Activated naive CD4-positive, alpha-beta T cell treated with Interleukin-2 at 50 U/mL for 16 hours (primary cell): Measurements from ENCODE around the gene KDF1.
"Not testable (repeated sequence)": the region's sequence is repeated elsewhere in the genome, so short reads cannot be mapped to it uniquely, and the experiment has no call there.

Source experiments
- DNase-seq: peaks from one replicate; pipeline ENCODE4 v3.0.0-alpha.2; 2020

The KDF1 gene

DNA sequence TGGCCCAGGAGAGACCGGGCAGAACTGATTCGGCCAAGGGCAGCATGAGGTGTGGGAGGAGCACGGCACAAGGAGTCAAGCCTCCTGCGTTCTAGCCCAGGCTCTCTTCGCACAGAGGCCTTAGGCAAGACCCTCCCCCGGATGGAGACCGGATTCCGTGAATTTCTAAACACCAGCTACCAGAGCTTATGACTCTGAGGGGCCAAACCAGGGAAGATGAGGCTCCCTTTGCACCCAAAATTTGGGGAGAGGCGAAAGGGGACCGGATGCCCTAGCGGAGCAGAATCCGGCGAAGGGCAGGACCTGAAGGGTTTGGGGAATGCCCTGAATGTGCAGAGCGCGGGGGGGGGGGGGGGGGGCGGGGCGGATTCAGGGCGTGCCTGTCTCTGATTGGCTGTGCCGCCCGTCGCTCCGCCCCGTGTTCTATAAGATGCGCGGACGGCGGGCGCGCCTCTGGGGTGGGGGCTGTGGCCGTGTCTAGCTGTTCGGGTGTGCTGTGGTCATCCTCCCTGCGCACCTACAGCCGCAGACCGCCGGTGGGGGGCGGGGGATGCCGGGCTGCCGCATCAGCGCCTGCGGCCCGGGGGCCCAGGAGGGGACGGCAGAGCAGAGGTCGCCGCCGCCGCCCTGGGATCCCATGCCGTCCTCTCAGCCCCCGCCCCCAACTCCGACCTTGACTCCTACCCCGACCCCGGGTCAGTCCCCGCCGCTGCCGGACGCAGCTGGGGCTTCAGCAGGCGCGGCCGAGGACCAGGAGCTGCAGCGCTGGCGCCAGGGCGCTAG, 33.2 kb upstream of the KDF1 start, which contains the start of gene TRNP1:
TSS of gene TRNP1 (plus strand) at position 456 of the 783 bp plus-strand sequence. CDS start at position 551, 95 bp downstream.
- peak; percentile 75 for DNase-seq

DNA sequence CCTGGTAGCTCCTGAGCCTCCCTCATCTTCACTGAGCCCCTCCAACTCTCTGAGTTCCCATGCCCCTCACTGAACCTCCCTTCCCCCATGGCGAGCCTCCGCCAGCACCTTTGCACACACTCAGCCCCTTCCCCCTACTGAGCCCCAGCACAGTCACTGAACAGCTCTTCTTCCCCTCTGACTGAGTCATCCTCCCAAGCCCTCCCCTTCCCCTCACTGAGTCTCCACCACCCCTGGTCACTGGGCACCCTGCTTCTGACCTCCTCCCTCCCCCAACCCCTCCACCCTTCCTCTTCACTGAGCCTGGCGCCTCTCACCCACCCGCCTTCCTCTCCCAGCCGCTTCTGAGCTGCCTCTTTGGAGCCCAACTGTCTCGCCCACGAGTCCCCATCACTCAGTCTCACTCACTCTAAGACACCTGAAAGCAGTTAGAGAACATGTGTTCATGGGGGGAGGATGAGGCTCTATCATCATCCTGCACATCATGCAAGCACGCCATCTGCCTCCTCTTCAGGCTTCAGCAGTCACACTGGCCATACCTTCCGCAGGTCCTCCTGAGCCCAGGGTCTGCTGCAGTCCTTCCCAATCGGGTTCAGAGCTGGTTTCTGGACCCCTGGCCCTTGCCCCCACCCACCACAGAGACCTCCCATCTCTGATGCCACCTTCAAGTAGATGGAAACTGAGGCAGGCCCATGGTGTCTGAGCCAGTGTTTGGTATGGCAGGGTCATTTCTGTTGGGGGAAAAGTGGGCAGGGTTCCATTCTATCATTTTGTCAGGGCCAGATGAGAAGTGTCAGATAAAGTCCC, 31.2 kb upstream of the KDF1 start:
- DNase-seq, result no peak

DNA sequence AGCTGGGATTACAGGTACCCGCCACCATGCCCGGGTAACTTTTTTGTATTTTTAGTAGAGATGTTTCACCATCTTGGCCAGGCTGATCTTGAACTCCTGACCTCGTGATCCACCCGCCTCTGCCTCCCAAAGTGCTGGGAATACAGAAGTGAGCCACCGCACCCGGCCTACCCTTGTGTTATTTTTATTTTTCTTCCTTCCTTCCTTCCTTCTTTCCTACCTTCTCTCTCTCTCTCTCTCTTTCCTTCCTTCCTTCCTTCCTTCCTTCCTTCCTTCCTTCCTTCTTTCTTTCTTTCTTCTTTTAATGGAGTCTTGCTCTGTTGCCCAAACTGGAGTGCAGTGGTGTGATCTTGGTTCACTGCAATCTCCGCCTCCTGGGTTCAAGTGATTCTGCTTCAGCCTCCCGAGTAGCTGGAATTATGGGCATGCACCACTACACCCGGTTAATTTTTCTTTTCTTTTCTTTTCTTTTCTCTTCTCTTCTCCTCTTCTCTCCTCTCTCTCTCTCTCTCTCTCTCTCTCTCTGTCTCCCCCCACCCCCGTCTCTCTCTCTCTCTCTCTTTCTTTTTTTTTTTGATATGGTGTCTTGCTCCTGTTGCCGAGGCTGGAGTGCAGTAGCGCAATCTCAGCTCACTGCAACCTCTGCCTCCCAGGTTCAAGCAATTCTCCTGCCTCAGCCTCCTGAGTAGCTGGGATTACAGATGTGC, 29.3 kb upstream of the KDF1 start:
- DNase-seq, result not testable (repeated sequence)

DNA sequence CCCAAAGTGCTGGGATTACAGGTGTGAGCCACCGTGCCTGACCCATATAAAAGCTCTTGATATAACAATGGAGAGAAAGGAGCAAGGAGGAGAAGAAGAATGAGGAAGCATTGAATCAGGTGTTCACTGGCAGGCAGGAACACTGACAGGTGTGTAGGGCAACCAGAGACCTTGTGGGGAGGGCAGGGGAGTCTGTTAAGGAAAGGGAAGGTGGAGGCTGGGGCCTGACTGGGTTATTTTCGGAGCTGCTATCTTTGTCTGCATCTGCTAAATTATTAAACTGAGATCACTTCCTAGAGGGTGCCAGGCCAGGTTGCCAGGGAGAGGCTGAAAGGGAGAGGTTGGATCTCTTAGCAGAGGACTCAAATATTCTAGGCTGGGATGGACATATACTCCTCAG, 26.4 kb upstream of the KDF1 start:
- no peak for DNase-seq

DNA sequence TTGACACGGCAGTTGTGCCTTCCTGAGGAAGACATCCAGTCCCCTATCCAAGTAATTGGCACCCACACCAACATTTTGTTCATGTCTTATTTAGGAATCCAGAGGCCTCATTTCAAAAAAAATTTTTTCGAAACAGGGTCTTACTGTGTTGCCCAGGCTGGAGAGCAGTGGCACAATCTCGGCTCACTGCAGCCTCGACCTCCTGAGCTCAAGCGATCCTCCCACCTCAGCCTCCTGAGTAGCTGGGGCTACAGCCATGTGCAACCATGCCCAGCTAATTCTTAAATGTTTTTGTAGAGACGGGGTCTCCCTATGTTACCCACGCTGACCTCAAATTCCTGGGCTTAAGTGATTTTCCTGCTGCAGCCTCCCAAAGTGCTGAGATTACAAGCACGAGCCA, 24.0 kb upstream of the KDF1 start:
- no peak for DNase-seq

DNA sequence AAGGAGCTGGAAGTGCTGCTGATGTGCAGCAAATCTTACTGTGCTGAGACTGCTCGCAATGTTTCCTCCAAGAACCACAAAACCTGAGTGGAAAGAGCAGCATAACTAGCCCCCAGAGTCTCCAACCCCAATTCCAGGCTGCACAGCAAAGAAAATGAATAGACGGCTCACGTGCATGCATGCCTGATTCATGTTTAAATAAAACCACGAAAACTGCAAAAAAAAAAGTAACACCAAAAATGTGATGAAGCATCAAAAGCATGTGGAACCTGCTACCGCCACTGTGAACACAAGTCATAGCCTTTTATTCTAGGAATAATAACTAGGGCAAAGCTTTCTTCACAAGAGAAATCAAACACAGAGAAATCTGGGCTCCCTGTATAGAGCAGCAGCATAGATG, 23.6 kb upstream of the KDF1 start:
- DNase-seq, result no peak

DNA sequence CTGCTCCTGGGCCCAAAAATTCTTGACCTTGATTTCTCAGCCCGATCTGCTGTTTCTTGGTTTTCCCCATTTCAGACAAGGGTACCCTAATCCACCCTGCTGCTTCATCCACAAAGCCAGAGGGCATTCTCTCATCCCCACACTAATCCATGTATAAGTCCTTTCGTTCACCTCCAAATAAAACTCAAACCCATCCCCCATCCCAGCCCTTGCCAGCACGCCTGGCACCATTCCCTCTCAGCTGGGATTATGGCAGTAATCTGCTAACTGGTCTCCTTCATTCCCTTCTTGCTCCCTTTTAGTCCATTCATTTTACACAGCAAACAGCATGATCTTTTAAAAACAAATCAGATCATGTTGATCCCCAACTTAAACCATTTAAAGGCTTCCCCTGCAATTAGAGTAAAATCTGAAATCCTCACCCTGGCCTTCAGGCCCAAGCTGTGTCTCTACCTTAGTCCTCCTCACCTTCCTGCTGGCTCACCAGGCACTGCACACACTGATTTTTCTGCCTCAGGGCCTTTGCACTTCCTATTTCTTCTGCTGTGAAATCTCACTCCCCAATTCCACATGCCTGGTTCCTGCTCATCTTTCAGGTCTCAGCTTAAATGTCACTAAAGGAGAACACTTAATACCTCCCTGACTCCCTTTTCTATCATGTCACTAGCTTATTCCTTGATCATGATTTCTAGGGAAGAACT, 21.0 kb upstream of the KDF1 start:
- DNase-seq, result no peak

DNA sequence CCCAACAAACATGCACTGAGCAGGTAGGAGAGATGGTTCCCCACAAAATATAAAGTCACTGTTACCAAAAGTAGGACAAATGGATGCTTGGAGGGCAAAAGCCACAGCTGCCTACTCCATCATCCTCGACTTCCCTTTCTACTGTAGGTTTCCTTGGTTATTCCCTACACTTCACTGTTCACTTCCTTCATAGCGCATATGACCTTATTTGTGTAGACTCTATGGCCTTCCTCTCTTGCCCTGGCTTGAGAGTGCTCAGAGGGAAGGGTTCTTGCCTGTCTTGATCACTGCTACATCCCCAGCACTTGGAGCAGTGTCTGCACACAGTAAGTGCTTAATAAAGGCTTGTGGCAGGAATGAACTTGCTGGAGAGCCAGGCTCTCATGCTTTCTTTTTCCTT, 18.6 kb upstream of the KDF1 start:
- DNase-seq, result no peak

DNA sequence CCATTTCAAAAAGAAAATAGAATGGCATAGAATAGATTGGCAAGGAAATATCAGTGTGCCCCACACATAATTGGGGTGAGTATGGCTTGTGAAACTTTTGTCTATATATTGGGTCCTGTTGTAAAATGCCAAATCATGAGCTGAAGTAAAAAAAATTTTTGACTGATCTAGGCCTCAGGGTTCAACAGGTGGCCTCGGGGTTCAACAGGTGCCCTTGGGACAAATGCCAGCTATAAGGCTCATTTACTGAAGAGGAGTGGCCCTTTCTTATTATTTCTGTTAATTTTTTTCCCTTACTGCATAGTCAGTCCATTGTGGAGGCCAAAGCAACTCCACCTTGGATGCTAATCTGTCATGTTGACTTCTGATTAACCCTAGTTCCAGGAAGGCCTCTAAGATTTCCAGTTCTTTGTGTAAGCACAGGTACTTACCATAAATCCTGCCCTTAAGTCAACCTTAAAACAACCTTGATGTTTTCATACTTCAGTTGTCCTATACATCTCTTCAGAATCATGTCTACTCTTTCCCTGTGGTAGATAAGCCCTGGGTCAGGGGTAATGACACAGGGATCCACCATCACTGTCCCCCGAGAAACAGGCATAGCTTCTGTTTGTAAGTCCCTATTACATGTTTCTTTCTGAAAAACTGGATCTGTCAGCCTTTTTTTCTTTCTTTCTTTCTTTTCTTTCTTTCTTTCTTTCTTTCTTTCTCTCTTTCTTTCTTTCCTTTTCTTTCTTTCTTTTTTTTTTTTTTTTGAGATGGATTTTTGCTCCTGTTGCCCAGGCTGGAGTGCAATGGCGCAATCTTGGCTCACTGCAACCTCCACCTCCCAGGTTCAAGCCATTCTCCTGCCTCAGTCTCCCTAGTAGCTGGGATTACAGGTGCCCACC, 16.6 kb upstream of the KDF1 start:
- DNase-seq, result no peak

DNA sequence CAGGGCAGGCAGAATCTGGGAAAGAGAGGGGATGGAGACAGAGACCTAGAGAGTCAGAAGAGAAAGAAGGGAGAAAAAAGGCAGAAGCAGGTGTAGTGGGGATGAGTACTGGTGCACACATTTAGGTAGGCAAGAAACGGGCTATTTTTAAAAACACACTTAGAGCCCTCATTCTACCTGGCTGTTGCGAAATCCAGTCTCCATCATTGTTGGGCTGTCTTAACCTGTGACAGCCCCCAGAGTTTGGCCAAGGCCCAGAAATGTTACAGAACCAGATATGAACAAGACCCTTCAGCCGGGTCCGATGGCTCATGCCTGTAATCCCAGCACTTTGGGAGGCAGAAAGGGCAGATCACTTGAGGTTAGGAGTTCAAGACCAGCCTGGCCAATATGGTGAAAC, 12.6 kb upstream of the KDF1 start:
- DNase-seq, result no peak

DNA sequence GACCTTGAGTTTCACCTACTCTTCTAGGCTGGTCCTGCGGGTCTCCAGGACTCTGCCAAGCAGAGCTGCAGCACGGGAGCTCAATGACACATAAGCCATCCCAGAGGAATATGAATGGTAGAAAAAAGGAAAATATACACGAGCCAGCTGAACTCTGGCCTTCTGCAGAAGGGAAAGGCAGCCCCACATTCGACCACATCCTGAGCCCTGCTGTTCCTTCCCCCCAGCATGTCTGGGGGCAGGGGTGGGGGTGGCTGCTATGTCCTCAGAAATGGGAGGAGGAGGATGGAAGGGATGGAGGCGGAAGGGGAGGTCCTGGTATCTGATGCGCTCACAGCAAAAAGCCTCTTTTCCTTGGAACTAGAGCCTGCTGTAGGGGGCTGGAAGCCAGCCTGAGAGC, 12.1 kb upstream of the KDF1 start:
- no peak for DNase-seq

DNA sequence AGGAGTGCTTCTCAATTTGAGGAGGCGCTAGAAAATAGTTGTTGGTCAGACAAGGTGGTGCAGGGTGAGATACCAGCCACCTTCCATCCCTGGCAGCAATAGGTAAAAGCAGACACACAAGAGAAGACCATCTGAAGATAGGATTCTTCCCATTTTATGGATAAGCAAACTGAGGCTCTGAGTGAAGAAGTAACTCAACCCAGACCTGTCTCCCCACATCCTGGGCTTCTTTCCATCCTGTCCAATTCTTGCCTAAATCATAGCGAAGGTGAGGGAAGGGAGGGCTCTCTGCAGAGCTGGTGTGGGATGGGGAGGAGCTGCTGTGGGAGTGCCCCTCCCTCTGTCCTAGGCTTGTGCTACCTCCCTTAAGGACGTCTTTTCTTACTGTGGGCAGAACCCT, 11.3 kb upstream of the KDF1 start:
- DNase-seq, result no peak

DNA sequence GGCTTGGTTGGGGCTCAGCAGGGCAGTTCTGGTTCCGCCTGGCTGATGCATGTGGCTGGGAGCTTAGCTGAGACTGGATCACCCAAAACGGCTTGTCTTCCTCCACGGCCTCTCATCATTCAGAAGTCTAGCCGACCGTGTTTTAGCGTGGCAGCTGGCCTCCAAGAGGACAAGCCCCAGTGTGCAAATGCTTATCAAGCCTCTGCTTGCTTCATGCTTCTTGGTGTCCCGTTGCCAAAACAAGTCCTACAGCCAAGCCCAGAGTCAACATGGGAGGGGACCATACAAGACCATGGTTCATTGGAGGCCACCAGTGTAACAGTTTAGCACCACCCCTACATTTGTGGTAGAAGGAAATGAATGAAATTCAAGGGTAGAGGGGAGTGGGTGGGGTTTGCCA, 10.5 kb upstream of the KDF1 start:
- no peak for DNase-seq

DNA sequence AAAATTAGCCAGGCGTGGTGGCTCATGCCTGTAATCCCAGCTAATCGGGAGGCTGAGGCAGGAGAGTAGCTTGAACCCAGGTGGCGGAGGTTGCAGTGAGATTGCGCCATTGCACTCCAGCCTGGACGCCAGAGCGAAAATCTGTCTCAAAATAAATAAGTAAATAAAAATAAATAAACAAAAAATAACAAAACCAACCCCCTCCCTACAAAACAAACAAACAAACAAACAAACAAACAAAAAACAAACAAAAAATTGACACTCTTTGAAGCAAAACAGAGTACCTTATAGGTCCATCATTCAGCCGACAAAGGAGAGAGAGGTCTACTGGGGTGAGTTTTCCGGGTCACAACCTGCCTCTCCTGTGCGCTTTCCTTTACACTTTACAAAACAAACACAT, 5.4 kb upstream of the KDF1 start:
- no peak for DNase-seq

DNA sequence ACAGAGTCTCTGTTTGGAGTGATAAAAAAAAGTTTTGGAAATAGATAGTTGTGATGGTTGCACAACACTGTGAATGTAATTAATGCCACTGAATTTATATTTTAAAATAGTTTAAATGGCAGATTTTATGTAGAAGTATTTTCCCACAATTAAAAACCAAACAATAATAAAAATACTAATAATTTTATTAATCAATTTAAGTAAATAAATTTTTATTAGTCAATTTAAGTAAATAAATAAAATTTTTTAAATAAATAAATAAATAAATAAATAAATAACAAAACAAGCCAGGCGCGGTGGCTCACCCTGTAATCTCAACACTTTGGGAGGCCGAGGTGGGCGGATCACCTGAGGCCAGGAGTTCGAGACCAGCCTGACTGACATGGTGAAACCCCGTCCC, 4.9 kb upstream of the KDF1 start:
- DNase-seq, result no peak

DNA sequence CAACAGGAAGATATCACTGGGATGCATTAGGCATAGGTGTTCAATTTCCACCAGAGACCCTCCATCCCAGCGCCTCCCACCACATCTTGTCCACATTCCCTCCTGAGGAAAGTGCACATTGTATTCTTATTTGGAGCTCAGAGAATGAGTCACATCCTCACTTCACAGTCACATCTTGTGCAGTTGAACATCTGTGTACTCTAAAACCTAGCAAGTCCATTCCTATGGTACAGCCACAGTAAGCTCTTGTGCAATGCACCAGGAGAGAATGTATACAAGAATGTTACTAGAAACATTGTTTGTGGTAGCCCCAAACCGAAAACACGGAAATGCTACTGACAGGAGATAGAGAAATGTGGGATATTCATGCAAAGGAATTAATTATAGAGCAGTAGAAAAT, 1.6 kb upstream of the KDF1 start:
- no peak for DNase-seq

DNA sequence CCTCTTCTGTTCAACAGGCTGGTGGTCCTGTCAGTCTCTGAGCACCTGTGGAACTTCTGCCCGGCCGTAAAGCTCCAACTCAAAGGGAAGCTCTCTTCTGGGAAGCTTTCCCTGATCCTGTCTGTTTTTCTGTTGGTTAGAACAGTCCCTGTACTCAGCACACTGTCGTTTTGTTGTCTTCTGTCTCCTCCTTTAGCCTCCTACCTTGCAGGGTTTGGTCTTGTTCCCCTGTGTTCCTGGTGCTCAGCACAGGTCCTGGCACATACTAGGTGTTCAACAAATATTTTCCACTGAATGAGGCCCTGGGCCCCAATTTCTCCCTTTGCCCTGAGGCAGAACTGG, 328 bp upstream of the KDF1 start:
- DNase-seq, result no peak

DNA sequence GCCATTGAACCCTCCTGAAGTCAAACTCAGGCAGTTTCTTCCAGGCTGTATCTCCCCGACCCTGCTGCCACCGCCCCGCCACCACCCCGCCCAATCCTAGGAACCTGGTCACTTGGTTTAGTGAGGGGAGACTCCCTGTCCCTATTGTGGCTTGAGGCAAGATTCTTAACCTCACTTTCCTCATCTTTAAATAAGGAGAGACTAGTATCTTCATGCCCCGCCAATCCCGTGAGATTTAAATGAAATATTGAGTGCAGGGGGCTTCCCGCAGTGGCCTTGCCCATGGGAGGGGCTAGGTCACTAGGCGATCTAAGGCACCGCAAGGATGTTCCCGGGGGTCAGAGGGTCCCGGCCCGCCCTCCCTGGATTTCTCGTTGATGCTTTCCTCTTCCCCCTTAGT, 998 bp downstream of the KDF1 start:
- no peak for DNase-seq

DNA sequence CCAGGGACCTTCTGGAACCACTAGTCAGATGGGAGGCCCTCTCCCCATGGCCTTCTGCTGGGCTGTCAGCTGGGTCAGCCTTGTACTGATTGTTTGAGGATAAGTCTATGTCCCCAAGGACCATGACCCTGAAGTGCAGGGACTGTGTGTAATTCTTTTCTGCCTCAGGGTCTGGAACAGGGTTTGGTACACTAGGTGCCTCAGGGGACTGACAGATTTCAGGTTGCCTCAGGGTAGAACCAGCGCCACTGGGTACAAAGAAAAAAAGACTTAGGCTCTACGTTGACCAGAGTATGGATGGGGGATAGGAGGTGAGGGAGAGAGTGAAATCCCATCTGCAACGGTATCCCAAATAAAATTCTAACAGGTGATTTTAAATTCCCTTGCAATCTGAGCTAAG, 3.0 kb downstream of the KDF1 start:
- no peak for DNase-seq

DNA sequence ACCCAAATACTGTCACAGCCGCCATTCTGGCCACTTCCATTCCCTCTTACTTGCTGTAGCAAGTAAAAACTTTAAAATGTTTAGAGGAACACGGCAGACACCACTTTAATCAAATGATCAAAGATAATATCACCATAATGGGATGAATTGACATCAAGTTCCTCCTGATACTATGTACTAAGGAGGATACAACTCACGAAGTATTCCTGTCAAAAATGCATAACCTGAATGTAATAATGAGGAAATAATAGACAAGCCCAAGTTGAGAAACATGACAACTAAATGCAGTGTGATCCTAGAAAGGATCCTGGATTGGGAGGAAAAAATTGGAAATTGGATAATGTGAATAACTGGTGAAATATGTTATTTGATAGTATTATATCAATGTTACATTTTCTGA, 3.9 kb downstream of the KDF1 start:
- DNase-seq, result no peak

DNA sequence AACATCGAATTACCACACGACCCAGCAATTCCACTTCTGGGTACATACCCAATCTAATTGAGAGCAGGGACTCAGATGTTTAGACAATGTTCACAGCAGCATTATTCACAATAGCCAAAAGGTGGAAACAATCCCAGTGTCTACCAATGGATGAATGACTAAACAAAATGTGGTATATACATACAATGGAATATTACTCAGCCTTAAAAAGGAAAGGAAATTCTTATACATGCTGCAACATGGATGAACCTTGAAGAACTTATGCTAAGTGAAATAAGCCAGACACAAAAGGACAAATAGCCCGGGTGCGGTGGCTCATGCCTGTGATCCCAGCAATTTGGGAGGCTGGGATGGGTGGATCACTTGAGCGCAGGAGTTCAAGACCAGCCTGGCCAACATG, 6.9 kb downstream of the KDF1 start:
- no peak for DNase-seq

DNA sequence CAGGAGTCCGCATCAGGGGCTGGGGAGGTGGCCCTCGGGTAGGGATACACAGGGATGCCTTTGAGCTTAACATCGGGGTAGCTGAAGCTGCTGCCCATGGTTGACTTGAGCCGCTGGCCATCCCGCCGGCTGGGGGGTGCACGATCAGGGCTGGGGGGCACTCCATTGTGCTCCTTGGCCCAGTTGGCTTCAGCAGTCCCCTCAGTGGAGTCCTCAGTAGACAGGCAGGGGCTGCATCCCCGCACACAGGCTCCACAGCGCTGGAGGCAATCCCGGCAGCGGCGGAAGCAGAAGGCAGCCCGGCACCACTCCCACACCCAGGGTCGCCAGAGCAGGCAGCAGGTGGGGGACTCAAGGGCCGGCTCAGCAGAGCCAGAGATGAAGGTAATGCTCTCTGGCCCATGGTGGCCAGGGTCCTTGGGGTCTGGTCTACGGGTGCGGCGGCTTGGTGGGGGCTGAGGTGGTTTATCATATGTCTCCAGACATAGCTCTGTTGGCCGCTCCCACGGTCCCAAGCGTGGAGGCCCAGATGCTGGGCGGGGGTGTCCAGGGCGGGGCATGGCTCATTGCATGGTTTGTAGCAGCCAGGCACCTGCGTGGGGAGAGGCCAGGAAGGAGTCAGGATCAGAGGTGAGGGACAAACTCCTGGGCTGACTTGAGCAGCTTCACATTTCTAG, 8.3 kb downstream of the KDF1 start:
- DNase-seq, result no peak
